ENCODE data around the gene CXCR1. TPM values are rescaled to one million over a fixed set of nuclear protein-coding genes. Genes with fewer than 3 reads are reported as not detected.

CXCR1 gene
- 0.35 TPM for polyA plus RNA-seq

- Mint-ChIP-seq H3K36me3 (no peaks in the 10 kb centered on the region), H3K9me3 (no peaks in the 10 kb centered on the region), H3K4me1 (peaks cover 17 to 20% (median 20%) of the 10 kb centered on the region in 3 donors), H3K4me3 (peak within 1 kb of the TSS in 2 of 4 donors; percentile 68 to 72), H3K27ac (peak within 1 kb of the TSS in 1 of 3 donors; percentile 43), H3K27me3 (peaks cover 25% of the 10 kb centered on the region)
These were observed at the start of gene CXCR1 for GRCh38 chr2:218166791-218167190. Gene CXCR1, minus strand, starts transcription at chr2:218166962. Its CDS starts 1,751 bp downstream, at chr2:218165211.

- peak overlapping the region; percentile 90 to 98 (median 96) for H3K4me3 Mint-ChIP-seq
- H3K27me3 Mint-ChIP-seq: no peaks in the 10 kb centered on the region
- H3K36me3 Mint-ChIP-seq: no peaks in the 10 kb centered on the region
- H3K27ac Mint-ChIP-seq: peak overlapping the region; percentile 81 to 96 (median 87)
- H3K4me1 Mint-ChIP-seq: peaks cover 23 to 31% (median 26%) of the 10 kb centered on the region in 3 donors
- no peaks in the 10 kb centered on the region for H3K9me3 Mint-ChIP-seq
These were observed 49.5 kb upstream of the CXCR1 start for GRCh38 chr2:218216336-218216673.

GRCh38 chr2:218214116-218214515 is 47.4 kb upstream of the CXCR1 start:
- H3K4me3 Mint-ChIP-seq: peak overlapping the region in 2 of 4 donors; percentile 48 to 94
- peaks cover 2 to 8% (median 3%) of the 10 kb centered on the region in 3 donors for H3K9me3 Mint-ChIP-seq
- peaks cover 6 to 16% (median 9%) of the 10 kb centered on the region in 3 donors for H3K4me1 Mint-ChIP-seq
- peak overlapping the region in 1 of 3 donors; percentile 66 for H3K27ac Mint-ChIP-seq
- H3K27me3 Mint-ChIP-seq: no peaks in the 10 kb centered on the region
- H3K36me3 Mint-ChIP-seq: no peaks in the 10 kb centered on the region

GRCh38 chr2:218209078-218209477 is 42.3 kb upstream of the CXCR1 start:
- Mint-ChIP-seq H3K27ac (no peak overlapping the region), H3K9me3 (peaks cover 2 to 8% (median 3%) of the 10 kb centered on the region in 3 donors), H3K4me1 (peaks cover 0 to 1% (median 0%) of the 10 kb centered on the region in 3 donors), H3K4me3 (no peak overlapping the region), H3K27me3 (no peaks in the 10 kb centered on the region), H3K36me3 (no peaks in the 10 kb centered on the region)

- peaks cover 6% of the 10 kb centered on the region for H3K27me3 Mint-ChIP-seq
- H3K4me3 Mint-ChIP-seq: no peak overlapping the region
- no peaks in the 10 kb centered on the region for H3K4me1 Mint-ChIP-seq
- H3K9me3 Mint-ChIP-seq: no peaks in the 10 kb centered on the region
- no peaks in the 10 kb centered on the region for H3K36me3 Mint-ChIP-seq
- H3K27ac Mint-ChIP-seq: no peak overlapping the region
These were observed 35.5 kb upstream of the CXCR1 start for GRCh38 chr2:218202266-218202665.

GRCh38 chr2:218196974-218197373 is 30.2 kb upstream of the CXCR1 start:
- H3K27me3 Mint-ChIP-seq: peaks cover 6% of the 10 kb centered on the region
- no peak overlapping the region for H3K4me3 Mint-ChIP-seq

GRCh38 chr2:218194880-218195279 is 28.1 kb upstream of the CXCR1 start:
- Mint-ChIP-seq H3K4me1 (no peaks in the 10 kb centered on the region), H3K4me3 (no peak overlapping the region), H3K36me3 (no peaks in the 10 kb centered on the region), H3K27ac (no peak overlapping the region), H3K27me3 (peaks cover 6% of the 10 kb centered on the region), H3K9me3 (no peaks in the 10 kb centered on the region)

More at GRCh38 chr2:218196974-218197373, 30.2 kb upstream of the CXCR1 start:
- Mint-ChIP-seq H3K36me3 (no peaks in the 10 kb centered on the region), H3K27ac (no peak overlapping the region), H3K9me3 (no peaks in the 10 kb centered on the region), H3K4me1 (no peaks in the 10 kb centered on the region)

- H3K27ac Mint-ChIP-seq: no peak overlapping the region
- no peaks in the 10 kb centered on the region for H3K9me3 Mint-ChIP-seq
- H3K4me1 Mint-ChIP-seq: no peaks in the 10 kb centered on the region
- H3K4me3 Mint-ChIP-seq: no peak overlapping the region
- H3K36me3 Mint-ChIP-seq: no peaks in the 10 kb centered on the region
- H3K27me3 Mint-ChIP-seq: peaks cover 4% of the 10 kb centered on the region
These were observed 26.9 kb upstream of the CXCR1 start for GRCh38 chr2:218193701-218194100.

GRCh38 chr2:218192902-218193430 is 26.2 kb upstream of the CXCR1 start:
- H3K4me1 Mint-ChIP-seq: no peaks in the 10 kb centered on the region
- H3K9me3 Mint-ChIP-seq: no peaks in the 10 kb centered on the region
- peaks cover 3% of the 10 kb centered on the region for H3K27me3 Mint-ChIP-seq
- H3K4me3 Mint-ChIP-seq: no peak overlapping the region
- no peak overlapping the region for H3K27ac Mint-ChIP-seq
- H3K36me3 Mint-ChIP-seq: peaks cover under 1% of the 10 kb centered on the region

- Mint-ChIP-seq H3K9me3 (peaks cover 0 to 2% (median 0%) of the 10 kb centered on the region in 3 donors), H3K4me3 (no peak overlapping the region), H3K27me3 (no peaks in the 10 kb centered on the region), H3K27ac (no peak overlapping the region), H3K4me1 (peaks cover 0 to 4% (median 1%) of the 10 kb centered on the region in 3 donors), H3K36me3 (peaks cover 2% of the 10 kb centered on the region)
These were observed 21.8 kb upstream of the CXCR1 start for GRCh38 chr2:218188528-218188927.

- H3K36me3 Mint-ChIP-seq: peaks cover 2% of the 10 kb centered on the region
- no peak overlapping the region for H3K4me3 Mint-ChIP-seq
- H3K4me1 Mint-ChIP-seq: peaks cover 0 to 4% (median 1%) of the 10 kb centered on the region in 3 donors
- no peaks in the 10 kb centered on the region for H3K27me3 Mint-ChIP-seq
- peaks cover 0 to 4% (median 0%) of the 10 kb centered on the region in 3 donors for H3K9me3 Mint-ChIP-seq
- no peak overlapping the region for H3K27ac Mint-ChIP-seq
These were observed 20.7 kb upstream of the CXCR1 start for GRCh38 chr2:218187296-218188015.

- Mint-ChIP-seq H3K4me3 (no peak overlapping the region), H3K9me3 (peaks cover 0 to 4% (median 0%) of the 10 kb centered on the region in 3 donors), H3K27me3 (no peaks in the 10 kb centered on the region), H3K27ac (no peak overlapping the region), H3K4me1 (peaks cover 0 to 4% (median 1%) of the 10 kb centered on the region in 3 donors), H3K36me3 (peaks cover 2% of the 10 kb centered on the region)
These were observed 20.1 kb upstream of the CXCR1 start for GRCh38 chr2:218186876-218187275.

- no peaks in the 10 kb centered on the region for H3K27me3 Mint-ChIP-seq
- no peak overlapping the region for H3K27ac Mint-ChIP-seq
- peaks cover 0 to 4% (median 1%) of the 10 kb centered on the region in 3 donors for H3K4me1 Mint-ChIP-seq
- peaks cover 2% of the 10 kb centered on the region for H3K36me3 Mint-ChIP-seq
- peaks cover 0 to 4% (median 0%) of the 10 kb centered on the region in 3 donors for H3K9me3 Mint-ChIP-seq
- H3K4me3 Mint-ChIP-seq: no peak overlapping the region
These were observed 19.6 kb upstream of the CXCR1 start for GRCh38 chr2:218186355-218186766.

GRCh38 chr2:218184331-218184730 is 17.6 kb upstream of the CXCR1 start:
- H3K27me3 Mint-ChIP-seq: peaks cover 3% of the 10 kb centered on the region
- peaks cover 0 to 4% (median 1%) of the 10 kb centered on the region in 3 donors for H3K4me1 Mint-ChIP-seq
- H3K27ac Mint-ChIP-seq: no peak overlapping the region
- H3K36me3 Mint-ChIP-seq: peaks cover 2% of the 10 kb centered on the region
- H3K4me3 Mint-ChIP-seq: no peak overlapping the region
- H3K9me3 Mint-ChIP-seq: peaks cover 0 to 4% (median 0%) of the 10 kb centered on the region in 3 donors

- H3K4me1 Mint-ChIP-seq: no peaks in the 10 kb centered on the region
- peaks cover 0 to 4% (median 0%) of the 10 kb centered on the region in 3 donors for H3K9me3 Mint-ChIP-seq
- peaks cover 1% of the 10 kb centered on the region for H3K36me3 Mint-ChIP-seq
- no peak overlapping the region for H3K4me3 Mint-ChIP-seq
- H3K27ac Mint-ChIP-seq: no peak overlapping the region
- peaks cover 5% of the 10 kb centered on the region for H3K27me3 Mint-ChIP-seq
These were observed 13.8 kb upstream of the CXCR1 start for GRCh38 chr2:218180467-218181114.
